Gastrocnemius medialis (tissue), 4 donors: Measurements from ENCODE around the gene ZMYND8. TPM values are rescaled to one million over a fixed set of nuclear protein-coding genes. Genes with fewer than 3 reads are reported as not detected.

ENCODE experiments used
- ATAC-seq, 2 donors: fragments of 150-250 bp; one replicate each; pipeline ENCODE4 v1.9.1; 2016
- DNase-seq, 2 donors: peaks; one replicate each; pipeline ENCODE4 v3.0.0-alpha.2; 2019
- H3K27ac ChIP-seq, 4 donors: fragments of 200-600 bp; sonication (generic); 1 replicate in 1 of 4; 2 replicates in 3 of 4; pipeline ENCODE4 v1.5.1; 2016 to 2018; ENCODE audit warnings: mild to moderate bottlenecking in 2 of 4, moderate library complexity in 1 of 4
- H3K27me3 ChIP-seq, 3 donors: fragments of 200-600 bp; sonication (generic) in 2 of 3; 1 replicate in 1 of 3; 2 replicates in 2 of 3; pipeline versions ENCODE4 v1.5.1 to v1.6.0; 2016 to 2019; ENCODE audit warnings: mild to moderate bottlenecking in 1 of 3, moderate library complexity in 1 of 3
- H3K36me3 ChIP-seq, 2 donors: fragments of 200-600 bp; sonication (generic) in 1 of 2; one replicate each; pipeline ENCODE4 v1.5.1; 2017 to 2018
- H3K4me1 ChIP-seq, 2 donors: fragments of 200-600 bp; sonication (generic) in 1 of 2; one replicate each; pipeline ENCODE4 v1.5.1; 2016 to 2017; ENCODE audit warnings: mild to moderate bottlenecking in 2 of 2
- H3K4me3 ChIP-seq, 4 donors: fragments of 200-600 bp; sonication (generic) in 3 of 4; 1 replicate in 1 of 4; 2 replicates in 3 of 4; pipeline ENCODE4 v1.5.1; 2016 to 2019; ENCODE audit warnings: mild to moderate bottlenecking in 2 of 4
- H3K9me3 ChIP-seq, 3 donors: fragments of 200-600 bp; sonication (generic) in 2 of 3; 1 replicate in 1 of 3; 2 replicates in 2 of 3; pipeline ENCODE4 v1.5.1; 2016 to 2019
- POLR2A ChIP-seq, 2 donors: fragments of 450-650 bp; IDR thresholded peaks; one replicate each; pipeline ENCODE4 v1.6.1; 2017; ENCODE audit warnings: antibody characterized with exemption in 2 of 2, mild to moderate bottlenecking in 2 of 2, moderate library complexity in 2 of 2
- in situ Hi-C, 4 donors: fragments of 200-750 bp; cut with MboI; loops; one replicate each; pipeline versions ENCODE4 v1.15.0 to v1.8.0; 2017; ENCODE audit warnings: low sequenced_read_pairs in 4 of 4
- intact Hi-C: fragments of 100-400 bp; cut with DNase I; formaldehyde crosslinking; loops from one replicate; pipeline ENCODE4 v1.15.1; 2023; ENCODE audit warnings: low total_unique reads
- total RNA-seq, 4 donors: library from RNA; depleted of rRNA; stranded (reverse); fragments of >200 nt; gene quantifications; one replicate each; pipeline versions ENCODE4 v1.1.0 to v1.2.3, GENCODE V29; 2016
- TF ChIP-seq, protein P1 (sequence below), 5 experiments: fragments of 450-650 bp in 3 of 5; fragments of 200-600 bp in 2 of 5; sonication (generic) in 2 of 5; IDR thresholded peaks in 4 of 5; conservative IDR thresholded peaks in 1 of 5; 1 replicate in 4 of 5; 2 replicates in 1 of 5; pipeline ENCODE4 v1.5.1; 2016 to 2019; ENCODE audit warnings: antibody characterized with exemption in 5 of 5, mild to moderate bottlenecking in 3 of 5, moderate library complexity in 3 of 5

Gene ZMYND8
- total RNA-seq, 4 donors from 2014 or later: 15.1 to 32.2 (median 19.7) TPM

DNA sequence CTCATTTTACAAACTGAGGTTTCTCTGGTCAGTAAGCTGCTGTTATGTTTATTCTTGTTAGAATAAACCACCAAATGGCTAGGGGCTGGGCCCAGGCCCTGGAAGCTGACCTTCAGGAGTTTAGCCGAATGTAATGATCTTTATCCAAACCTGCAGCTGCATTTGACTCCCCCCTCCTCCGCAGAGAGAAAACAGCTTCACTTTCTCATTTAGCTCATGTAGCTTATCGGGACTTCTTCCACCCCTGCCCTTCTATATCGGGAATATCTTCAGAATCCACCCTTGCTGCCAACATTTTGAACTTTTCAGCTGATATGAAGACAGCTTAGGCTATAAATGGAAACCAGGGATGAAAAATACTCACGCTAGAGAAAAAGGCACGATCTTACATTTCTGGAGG lies 102.6 kb downstream of the ZMYND8 start:
- Histone ChIP-seq H3K9me3 (no peaks in the 10 kb centered on the region), H3K27me3 (no peaks in the 10 kb centered on the region), H3K36me3 (peaks cover 0 to 19% of the 10 kb centered on the region in 2 donors), H3K4me1 (peaks cover 5 to 12% of the 10 kb centered on the region in 2 donors), H3K4me3 (no peak overlapping the region), H3K27ac (no peak overlapping the region)
- intact Hi-C loops: no loop called here
- ATAC-seq (no peak), DNase-seq (no peak)
- TF ChIP-seq POLR2A (IDR thresholded peaks at IDR 0.05): no peak
- TF ChIP-seq, protein P1, sequence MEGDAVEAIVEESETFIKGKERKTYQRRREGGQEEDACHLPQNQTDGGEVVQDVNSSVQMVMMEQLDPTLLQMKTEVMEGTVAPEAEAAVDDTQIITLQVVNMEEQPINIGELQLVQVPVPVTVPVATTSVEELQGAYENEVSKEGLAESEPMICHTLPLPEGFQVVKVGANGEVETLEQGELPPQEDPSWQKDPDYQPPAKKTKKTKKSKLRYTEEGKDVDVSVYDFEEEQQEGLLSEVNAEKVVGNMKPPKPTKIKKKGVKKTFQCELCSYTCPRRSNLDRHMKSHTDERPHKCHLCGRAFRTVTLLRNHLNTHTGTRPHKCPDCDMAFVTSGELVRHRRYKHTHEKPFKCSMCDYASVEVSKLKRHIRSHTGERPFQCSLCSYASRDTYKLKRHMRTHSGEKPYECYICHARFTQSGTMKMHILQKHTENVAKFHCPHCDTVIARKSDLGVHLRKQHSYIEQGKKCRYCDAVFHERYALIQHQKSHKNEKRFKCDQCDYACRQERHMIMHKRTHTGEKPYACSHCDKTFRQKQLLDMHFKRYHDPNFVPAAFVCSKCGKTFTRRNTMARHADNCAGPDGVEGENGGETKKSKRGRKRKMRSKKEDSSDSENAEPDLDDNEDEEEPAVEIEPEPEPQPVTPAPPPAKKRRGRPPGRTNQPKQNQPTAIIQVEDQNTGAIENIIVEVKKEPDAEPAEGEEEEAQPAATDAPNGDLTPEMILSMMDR (IDR thresholded peaks at IDR 0.05 in 4 of 5, conservative IDR thresholded peaks at IDR 0.05 in 1 of 5): no peak
- in situ Hi-C loops: loop anchor here in 1 of 4 donors (25.0 kb wide), 1 partner anchor 358 kb away; no protein-coding TSS in a partner anchor

DNA sequence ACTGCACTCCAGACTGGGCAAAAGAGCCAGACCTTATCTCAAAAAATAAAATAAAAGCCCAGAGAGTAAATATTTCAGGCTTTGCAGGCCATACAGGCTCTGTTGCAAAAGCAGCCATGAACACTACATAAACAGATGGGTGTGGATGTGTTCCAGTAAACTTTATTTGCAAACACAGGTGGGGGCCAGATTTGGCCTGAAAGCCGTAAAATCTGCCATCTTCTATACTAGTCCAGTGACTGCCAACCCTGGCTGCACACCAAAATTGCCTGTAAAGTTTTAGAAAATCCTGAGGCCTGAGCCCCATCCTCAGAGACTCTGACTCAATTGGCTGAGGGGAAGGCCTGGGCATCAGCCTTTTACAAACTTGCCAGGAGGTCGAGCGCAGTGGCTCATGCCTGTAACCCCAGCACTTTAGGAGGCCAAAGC lies 103.6 kb downstream of the ZMYND8 start:
- DNase-seq (no peak), ATAC-seq (no peak)
- no peak overlapping the region for H3K27ac ChIP-seq
- H3K27me3 ChIP-seq: no peaks in the 10 kb centered on the region
- no peak overlapping the region for H3K4me3 ChIP-seq
- peaks cover 0 to 29% of the 10 kb centered on the region in 2 donors for H3K36me3 ChIP-seq
- TF ChIP-seq POLR2A (IDR thresholded peaks at IDR 0.05): no peak
- TF ChIP-seq, protein P1 (IDR thresholded peaks at IDR 0.05 in 4 of 5, conservative IDR thresholded peaks at IDR 0.05 in 1 of 5): no peak
- H3K4me1 ChIP-seq: peaks cover 5 to 10% of the 10 kb centered on the region in 2 donors
- intact Hi-C loops: no loop called here
- in situ Hi-C loops: loop anchor here in 1 of 4 donors (25.0 kb wide), 1 partner anchor 359 kb away; no protein-coding TSS in a partner anchor
- H3K9me3 ChIP-seq: no peaks in the 10 kb centered on the region

DNA sequence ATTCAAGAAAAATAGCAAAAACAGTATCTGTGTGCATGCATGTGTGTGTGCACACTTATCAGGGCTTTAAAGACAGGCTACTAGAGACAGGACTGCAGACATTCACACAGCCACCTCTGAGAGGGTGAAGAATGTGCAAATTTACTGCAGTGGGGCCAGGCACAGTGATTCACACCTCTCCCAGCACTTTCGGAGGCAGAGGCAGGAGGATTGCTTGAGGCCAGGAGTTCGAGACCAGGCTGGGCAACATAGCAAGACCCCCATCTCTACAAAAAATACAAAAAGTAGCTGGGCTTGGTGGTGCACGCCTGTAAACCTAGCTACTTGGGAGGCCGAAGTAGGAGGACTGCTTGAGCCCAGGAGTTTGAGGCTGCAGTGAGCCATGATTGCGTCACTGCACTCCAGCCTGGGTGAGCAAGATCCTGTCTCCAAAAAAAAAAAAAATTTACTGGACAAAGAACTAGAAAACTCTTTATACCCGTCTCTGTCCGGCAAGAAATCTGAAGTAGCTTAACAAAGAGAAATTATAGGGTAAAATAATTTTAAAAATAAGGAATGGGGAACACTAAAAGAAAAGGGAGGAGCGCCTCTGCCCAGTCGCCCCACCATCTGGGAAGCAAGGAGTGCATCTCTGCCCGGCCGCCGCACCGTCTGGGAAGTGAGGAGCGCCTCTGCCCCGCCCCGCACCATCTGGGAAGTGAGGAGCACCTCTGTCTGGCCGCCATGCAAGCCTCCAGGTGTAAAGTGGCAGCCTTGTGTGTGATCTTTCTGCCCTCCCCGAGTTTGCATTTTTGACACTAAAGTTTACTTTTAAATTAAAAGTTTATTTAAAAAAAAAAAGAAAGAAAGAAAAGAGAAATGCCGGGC lies 105.1 kb downstream of the ZMYND8 start:
- H3K9me3 ChIP-seq: no peaks in the 10 kb centered on the region
- H3K4me3 ChIP-seq: no peak overlapping the region
- DNase-seq (no peak), ATAC-seq (no peak)
- TF ChIP-seq POLR2A (IDR thresholded peaks at IDR 0.05): no peak
- TF ChIP-seq, protein P1 (IDR thresholded peaks at IDR 0.05 in 4 of 5, conservative IDR thresholded peaks at IDR 0.05 in 1 of 5): no peak
- H3K36me3 ChIP-seq: peaks cover 0 to 42% of the 10 kb centered on the region in 2 donors
- H3K27ac ChIP-seq: no peak overlapping the region
- in situ Hi-C loops (loop anchor here in 1 of 4 donors (25.0 kb wide), 1 partner anchor 361 kb away; no protein-coding TSS in a partner anchor), intact Hi-C loops (no loop called here)
- no peaks in the 10 kb centered on the region for H3K27me3 ChIP-seq
- peaks cover 5 to 7% of the 10 kb centered on the region in 2 donors for H3K4me1 ChIP-seq

DNA sequence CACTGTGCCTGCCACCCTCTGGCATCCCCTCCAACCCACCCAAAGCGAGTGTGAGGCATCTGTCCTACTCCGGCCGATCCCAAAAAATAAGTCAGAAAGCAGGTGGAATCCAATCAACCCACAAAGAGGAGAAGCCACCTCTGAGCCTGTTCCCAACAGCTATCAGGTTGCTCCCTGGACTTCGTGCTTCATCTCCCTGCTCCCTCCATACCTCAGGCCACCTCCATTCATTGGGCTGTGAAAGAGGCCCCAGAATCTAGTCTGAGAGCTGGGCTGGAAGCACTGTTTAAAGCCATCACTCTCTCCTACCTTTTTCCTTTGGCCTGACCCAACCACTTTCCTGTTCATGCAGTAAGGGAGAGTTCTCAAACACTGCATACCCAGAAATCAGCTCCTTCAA lies 106.1 kb downstream of the ZMYND8 start:
- Histone ChIP-seq H3K36me3 (peaks cover 0 to 52% of the 10 kb centered on the region in 2 donors), H3K4me3 (no peak overlapping the region), H3K27me3 (no peaks in the 10 kb centered on the region), H3K4me1 (peaks cover 5 to 7% of the 10 kb centered on the region in 2 donors), H3K27ac (no peak overlapping the region), H3K9me3 (no peaks in the 10 kb centered on the region)
- no peak for ATAC-seq
- in situ Hi-C loops (loop anchor here in 1 of 4 donors (25.0 kb wide), 1 partner anchor 362 kb away; no protein-coding TSS in a partner anchor), intact Hi-C loops (no loop called here)
- TF ChIP-seq, protein P1 (IDR thresholded peaks at IDR 0.05 in 4 of 5, conservative IDR thresholded peaks at IDR 0.05 in 1 of 5): no peak
- no peak for TF ChIP-seq POLR2A (IDR thresholded peaks at IDR 0.05)
- no peak for DNase-seq
